Smooth muscle cell (in vitro differentiated cells): Measurements from ENCODE around the gene KCNK2. TPM values are rescaled to one million over a fixed set of nuclear protein-coding genes. Genes with fewer than 3 reads are reported as not detected.

ENCODE experiments used
- DNase-seq: peaks from one replicate; lab custom pipeline; 2025; ENCODE audit not compliant: unreplicated experiment; lab: John Stamatoyannopoulos, UW
- H2AFZ ChIP-seq: fragments of 200-600 bp; sonication (generic); 2 replicates; pipeline ENCODE4 v1.6.0; 2016; ENCODE audit warnings: antibody characterized with exemption, low read depth, mild to moderate bottlenecking
- H3F3A ChIP-seq: fragments of 200-600 bp; sonication (generic); 2 replicates; pipeline ENCODE4 v1.6.0; 2017; ENCODE audit warnings: antibody characterized with exemption, low read depth
- H3K27ac ChIP-seq: fragments of 200-600 bp; sonication (generic); 2 replicates; pipeline ENCODE4 v1.5.1; 2016; ENCODE audit warnings: low read depth, mild to moderate bottlenecking
- H3K27me3 ChIP-seq: fragments of 200-600 bp; sonication (generic); 2 replicates; pipeline ENCODE4 v1.6.1; 2016; ENCODE audit warnings: low read depth, mild to moderate bottlenecking
- H3K36me3 ChIP-seq: fragments of 200-600 bp; sonication (generic); 2 replicates; pipeline ENCODE4 v1.5.1; 2016; ENCODE audit warnings: low read depth
- H3K4me1 ChIP-seq: fragments of 200-600 bp; sonication (generic); 2 replicates; pipeline ENCODE4 v1.5.1; 2016; ENCODE audit warnings: low read depth
- H3K4me2 ChIP-seq: fragments of 200-600 bp; sonication (generic); 2 replicates; pipeline ENCODE4 v1.6.0; 2016; ENCODE audit warnings: mild to moderate bottlenecking
- H3K4me3 ChIP-seq: fragments of 200-600 bp; sonication (generic); 2 replicates; pipeline ENCODE4 v1.5.1; 2016; ENCODE audit warnings: mild to moderate bottlenecking
- H3K79me2 ChIP-seq: fragments of 200-600 bp; sonication (generic); 2 replicates; pipeline ENCODE4 v1.6.0; 2016; ENCODE audit warnings: low read depth, mild to moderate bottlenecking
- H3K9ac ChIP-seq: fragments of 200-600 bp; sonication (generic); 2 replicates; pipeline ENCODE4 v1.6.0; 2016; ENCODE audit warnings: low read depth
- H3K9me3 ChIP-seq: fragments of 200-600 bp; sonication (generic); replicated peaks from 2 replicates; pipeline ENCODE4 v1.5.1; 2016; ENCODE audit warnings: low read depth
- H4K20me1 ChIP-seq: fragments of 200-600 bp; sonication (generic); 2 replicates; pipeline ENCODE4 v1.6.0; 2016; ENCODE audit warnings: low read depth
- CTCF ChIP-seq: fragments of 200-600 bp; sonication (generic); IDR thresholded peaks from 2 replicates; pipeline ENCODE4 v1.5.1; 2017; ENCODE audit warnings: borderline replicate concordance, mild to moderate bottlenecking, antibody characterized with exemption; ENCODE audit not compliant: insufficient read depth, poor library complexity, severe bottlenecking
- WGBS: methylation state at CpG from one replicate; pipeline ENCODE4 v1.1.7; 2016; ENCODE audit warnings: low lambda C conversion rate; 5-methylcytosine and 5-hydroxymethylcytosine counted together
- polyA plus RNA-seq: library from polyadenylated mRNA; unstranded; fragments of >200 nt; fragmentation: Nextera tagmentation; extraction: Ambion mirVana; gene quantifications from 2 replicates; pipeline ENCODE4 v1.2.1, GENCODE V29; 2016
- total RNA-seq: library from RNA; depleted of rRNA; stranded (reverse); fragments of >200 nt; gene quantifications from 2 replicates; pipeline ENCODE4 v1.2.3, GENCODE V29; 2014

KCNK2 gene
- total and polyA plus RNA-seq, 2 experiments from 2014 or later = not detected

- Histone ChIP-seq H3K4me2 (no peak overlapping the region), H2AFZ (peak overlapping the region; percentile 68), H3K36me3 (no peaks in the 10 kb centered on the region), H3K4me3 (no peak overlapping the region), H3K27ac (no peak overlapping the region), H3K9me3 (no peaks in the 10 kb centered on the region), H3F3A (peaks cover 8% of the 10 kb centered on the region), H3K9ac (no peak overlapping the region), H3K4me1 (no peaks in the 10 kb centered on the region), H4K20me1 (no peaks in the 10 kb centered on the region), H3K79me2 (no peaks in the 10 kb centered on the region), H3K27me3 (no peaks in the 10 kb centered on the region)
- no peak for TF ChIP-seq CTCF
- DNase-seq = no peak
- 48% methylated on average over 4 of the region's 4 CpGs for WGBS
Measured at GRCh38 chr1:215243345-215244054, 161.0 kb downstream of the KCNK2 start.

- WGBS = 92% methylated on average over 2 of the region's 2 CpGs
Measured at GRCh38 chr1:215250913-215251312, 168.4 kb downstream of the KCNK2 start.

GRCh38 chr1:215251428-215251827, 168.9 kb downstream of the KCNK2 start:
- Histone ChIP-seq H3K79me2 (no peaks in the 10 kb centered on the region), H2AFZ (no peak overlapping the region), H3F3A (no peaks in the 10 kb centered on the region), H3K27me3 (no peaks in the 10 kb centered on the region), H3K36me3 (no peaks in the 10 kb centered on the region), H3K27ac (no peak overlapping the region), H3K4me2 (no peak overlapping the region), H3K9me3 (no peaks in the 10 kb centered on the region), H3K9ac (no peak overlapping the region), H3K4me1 (no peaks in the 10 kb centered on the region), H3K4me3 (no peak overlapping the region), H4K20me1 (no peaks in the 10 kb centered on the region)
- TF ChIP-seq CTCF = no peak
- no peak for DNase-seq
- 94% methylated on average over 4 of the region's 4 CpGs for WGBS

More at GRCh38 chr1:215250913-215251312, 168.4 kb downstream of the KCNK2 start:
- no peak for DNase-seq
- H3K9ac ChIP-seq = no peak overlapping the region
- H3K27ac ChIP-seq = no peak overlapping the region
- no peak overlapping the region for H2AFZ ChIP-seq
- no peaks in the 10 kb centered on the region for H3K36me3 ChIP-seq
- no peaks in the 10 kb centered on the region for H3K9me3 ChIP-seq
- H3F3A ChIP-seq = no peaks in the 10 kb centered on the region
- H3K4me1 ChIP-seq = no peaks in the 10 kb centered on the region
- no peaks in the 10 kb centered on the region for H3K27me3 ChIP-seq
- no peak for TF ChIP-seq CTCF
- H3K4me2 ChIP-seq = no peak overlapping the region
- no peak overlapping the region for H3K4me3 ChIP-seq
- no peaks in the 10 kb centered on the region for H3K79me2 ChIP-seq
- no peaks in the 10 kb centered on the region for H4K20me1 ChIP-seq

GRCh38 chr1:215252164-215252563, 169.6 kb downstream of the KCNK2 start:
- H3K4me2 ChIP-seq = no peak overlapping the region
- TF ChIP-seq CTCF = no peak
- H3K79me2 ChIP-seq = no peaks in the 10 kb centered on the region
- no peak overlapping the region for H3K27ac ChIP-seq
- no peaks in the 10 kb centered on the region for H3K36me3 ChIP-seq
- DNase-seq = no peak
- H2AFZ ChIP-seq = no peak overlapping the region
- no peak overlapping the region for H3K4me3 ChIP-seq
- no peak overlapping the region for H3K9ac ChIP-seq
- no peaks in the 10 kb centered on the region for H3F3A ChIP-seq
- H3K27me3 ChIP-seq = no peaks in the 10 kb centered on the region
- H4K20me1 ChIP-seq = no peaks in the 10 kb centered on the region
- H3K9me3 ChIP-seq = no peaks in the 10 kb centered on the region
- H3K4me1 ChIP-seq = no peaks in the 10 kb centered on the region
- 85% methylated on average over 1 of the region's 1 CpG for WGBS
